NCI-H1092 (cell line): ENCODE measurements around the gene TEX55.
"Not testable (repeated sequence)": the region's sequence is repeated elsewhere in the genome, so short reads cannot be mapped to it uniquely, and the experiment has no call there.

Source experiments
- DNase-seq: peaks from one replicate; lab custom pipeline; 2025; lab: John Stamatoyannopoulos, UW

TEX55 gene

GRCh38 chr3:119145500-119146167 is at the start of gene TEX55:
Gene TEX55, plus strand, starts transcription at chr3:119146165. Its CDS starts 25 bp downstream, at chr3:119146190.
- peak; percentile 8 for DNase-seq

GRCh38 chr3:119098003-119098402 is 48.0 kb upstream of the TEX55 start:
- no peak for DNase-seq

GRCh38 chr3:119098619-119099222 is 47.2 kb upstream of the TEX55 start:
- peak; percentile 28 for DNase-seq

- no peak for DNase-seq
Observed at GRCh38 chr3:119099785-119100184, 46.2 kb upstream of the TEX55 start.

- DNase-seq, result no peak
Observed at GRCh38 chr3:119104031-119104430, 41.9 kb upstream of the TEX55 start.

- DNase-seq, result not testable (repeated sequence)
Observed at GRCh38 chr3:119118330-119118729, 27.6 kb upstream of the TEX55 start.

GRCh38 chr3:119120480-119120879 is 25.5 kb upstream of the TEX55 start:
- no peak for DNase-seq

- no peak for DNase-seq
Observed at GRCh38 chr3:119122350-119122749, 23.6 kb upstream of the TEX55 start.

- DNase-seq, result no peak
Observed at GRCh38 chr3:119125342-119125741, 20.6 kb upstream of the TEX55 start.

- DNase-seq, result no peak
Observed at GRCh38 chr3:119125742-119126504, 20.0 kb upstream of the TEX55 start.

- DNase-seq, result not testable (repeated sequence)
Observed at GRCh38 chr3:119130291-119130690, 15.7 kb upstream of the TEX55 start.

GRCh38 chr3:119132291-119132690 is 13.7 kb upstream of the TEX55 start:
- DNase-seq, result not testable (repeated sequence)

GRCh38 chr3:119139360-119139759 is 6.6 kb upstream of the TEX55 start:
- not testable (repeated sequence) for DNase-seq

- DNase-seq, result no peak
Observed at GRCh38 chr3:119140466-119140865, 5.5 kb upstream of the TEX55 start.

- DNase-seq, result no peak
Observed at GRCh38 chr3:119145128-119145499, 851 bp upstream of the TEX55 start.

GRCh38 chr3:119146578-119147375 is 812 bp downstream of the TEX55 start:
- DNase-seq, result no peak

GRCh38 chr3:119147494-119147893 is 1.5 kb downstream of the TEX55 start:
- DNase-seq, result no peak

GRCh38 chr3:119148493-119149180 is 2.7 kb downstream of the TEX55 start:
- DNase-seq, result no peak

- DNase-seq, result no peak
Observed at GRCh38 chr3:119149484-119149883, 3.5 kb downstream of the TEX55 start.

GRCh38 chr3:119156868-119157267 is 10.9 kb downstream of the TEX55 start:
- no peak for DNase-seq

- no peak for DNase-seq
Observed at GRCh38 chr3:119157971-119158370, 12.0 kb downstream of the TEX55 start.

GRCh38 chr3:119160361-119160760 is 14.4 kb downstream of the TEX55 start:
- no peak for DNase-seq
